Liver (tissue), 9 donors: Measurements from ENCODE around the gene CHL1. TPM values are rescaled to one million over a fixed set of nuclear protein-coding genes. Genes with fewer than 3 reads are reported as not detected.

ENCODE experiments used
- DNase-seq: peaks from one replicate; pipeline ENCODE4 v3.0.0-alpha.2; 2017; ENCODE audit warnings: low spot score
- H3K27ac ChIP-seq, 2 donors: one replicate each; pipeline ENCODE4 v1.7.0; 2013; ENCODE audit warnings: inconsistent platforms in 2 of 2, low read length in 2 of 2, control low read depth in 1 of 2, low read depth in 1 of 2, mild to moderate bottlenecking in 1 of 2
- H3K27me3 ChIP-seq, 4 donors: one replicate each; pipeline versions ENCODE4 v1.6.1 to v1.7.0; 2013; ENCODE audit warnings: low read length in 3 of 4, inconsistent platforms in 1 of 4, mild to moderate bottlenecking in 1 of 4, moderate library complexity in 1 of 4; ENCODE audit not compliant: control insufficient read depth in 4 of 4, insufficient read depth in 4 of 4
- H3K36me3 ChIP-seq, 4 donors: one replicate each; pipeline versions ENCODE4 v1.6.1 to v1.7.0; 2013; ENCODE audit warnings: low read length in 3 of 4, mild to moderate bottlenecking in 3 of 4, low read depth in 1 of 4, moderate library complexity in 1 of 4; ENCODE audit not compliant: control insufficient read depth in 4 of 4, insufficient read depth in 3 of 4
- H3K4me1 ChIP-seq, 4 donors: one replicate each; pipeline versions ENCODE4 v1.6.1 to v1.7.0; 2013; ENCODE audit warnings: low read length in 3 of 4, mild to moderate bottlenecking in 3 of 4, moderate library complexity in 1 of 4; ENCODE audit not compliant: control insufficient read depth in 4 of 4, insufficient read depth in 4 of 4
- H3K4me3 ChIP-seq, 3 donors: one replicate each; pipeline versions ENCODE4 v1.6.1 to v1.7.0; 2013; ENCODE audit warnings: low read length in 3 of 3, control low read depth in 1 of 3, low read depth in 1 of 3, mild to moderate bottlenecking in 1 of 3
- H3K9ac ChIP-seq, 2 donors: one replicate each; pipeline ENCODE4 v1.7.0; 2013; ENCODE audit warnings: low read length in 2 of 2, mild to moderate bottlenecking in 2 of 2, moderate library complexity in 2 of 2, control low read depth in 1 of 2, low read depth in 1 of 2
- H3K9me3 ChIP-seq, 4 donors: one replicate each; pipeline versions ENCODE4 v1.6.1 to v1.7.0; 2013; ENCODE audit warnings: low read length in 3 of 4; ENCODE audit not compliant: control insufficient read depth in 4 of 4
- EGR1 ChIP-seq, 2 donors: IDR thresholded peaks; 2 replicates each; pipeline ENCODE4 v1.6.1; 2016 to 2018; ENCODE audit warnings: antibody characterized with exemption in 2 of 2, low read depth in 2 of 2
- FOXA1 ChIP-seq: IDR thresholded peaks from 2 replicates; pipeline ENCODE4 v1.6.1; 2016; ENCODE audit warnings: antibody characterized with exemption
- GABPA ChIP-seq, 2 donors: IDR thresholded peaks in 1 of 2; conservative IDR thresholded peaks in 1 of 2; 2 replicates each; pipeline ENCODE4 v1.6.1; 2016; ENCODE audit warnings: antibody characterized with exemption in 2 of 2, mild to moderate bottlenecking in 1 of 2, moderate library complexity in 1 of 2
- HNF4A ChIP-seq, 2 donors: conservative IDR thresholded peaks; 2 replicates each; pipeline ENCODE4 v1.6.1; 2016; ENCODE audit warnings: antibody characterized with exemption in 2 of 2, mild to moderate bottlenecking in 2 of 2
- HNF4G ChIP-seq: IDR thresholded peaks from 2 replicates; pipeline ENCODE4 v1.6.1; 2016; ENCODE audit warnings: antibody characterized with exemption
- JUND ChIP-seq, 2 donors: IDR thresholded peaks; 2 replicates each; pipeline ENCODE4 v1.6.1; 2016; ENCODE audit warnings: antibody characterized with exemption in 2 of 2
- RAD21 ChIP-seq, 2 donors: IDR thresholded peaks; 2 replicates each; pipeline ENCODE4 v1.6.1; 2016; ENCODE audit warnings: antibody characterized with exemption in 2 of 2, mild to moderate bottlenecking in 2 of 2
- RXRA ChIP-seq, 2 donors: IDR thresholded peaks; 2 replicates each; pipeline ENCODE4 v1.6.1; 2017 to 2018; ENCODE audit warnings: antibody characterized with exemption in 2 of 2, mild to moderate bottlenecking in 1 of 2
- SP1 ChIP-seq: IDR thresholded peaks from 2 replicates; pipeline ENCODE4 v1.6.1; 2018; ENCODE audit warnings: antibody characterized with exemption, mild to moderate bottlenecking
- YY1 ChIP-seq: IDR thresholded peaks from 2 replicates; pipeline ENCODE4 v1.6.1; 2016; ENCODE audit warnings: antibody characterized with exemption, mild to moderate bottlenecking
- WGBS: extraction: QIAGEN DNeasy Blood & Tissue Kit; methylation state at CpG from one replicate; pipeline ENCODE4 v1.1.7; 2013; 5-methylcytosine and 5-hydroxymethylcytosine counted together
- polyA plus RNA-seq, 2 donors: library from polyadenylated mRNA; stranded (reverse) in 1 of 2; unstranded in 1 of 2; fragments of 200-250 nt in 1 of 2; fragments of >200 nt in 1 of 2; fragmentation: Nextera tagmentation in 1 of 2; extraction: Ambion mirVana in 1 of 2; gene quantifications; one replicate each; pipeline versions ENCODE4 v1.2.1 to v1.2.3, GENCODE V29; 2013 to 2015
- total RNA-seq, 2 donors: library from RNA; depleted of rRNA; stranded (reverse); fragments of >200 nt; gene quantifications; one replicate each; pipeline ENCODE4 v1.2.3, GENCODE V29; 2014
- TF ChIP-seq, protein P1 (sequence below): IDR thresholded peaks from 2 replicates; pipeline ENCODE4 v1.6.1; 2016; ENCODE audit warnings: antibody characterized with exemption, mild to moderate bottlenecking
- TF ChIP-seq, protein P2 (sequence below): IDR thresholded peaks from 2 replicates; pipeline ENCODE4 v1.6.1; 2016; ENCODE audit warnings: antibody characterized with exemption
- TF ChIP-seq, protein P3 (sequence below): IDR thresholded peaks from 2 replicates; pipeline ENCODE4 v1.6.1; 2016; ENCODE audit warnings: antibody characterized with exemption
- TF ChIP-seq, protein P4 (sequence below): IDR thresholded peaks from 2 replicates; pipeline ENCODE4 v1.6.1; 2016; ENCODE audit warnings: antibody characterized with exemption
- donor health status: healthy.
- donor health status: healthy.
- donor health status: healthy.
- donor health status: healthy.
- donor health status: healthy.

CHL1 gene
- total and polyA plus RNA-seq, 4 donors, result 0.03 to 8.1 (median 0.66) TPM

DNA sequence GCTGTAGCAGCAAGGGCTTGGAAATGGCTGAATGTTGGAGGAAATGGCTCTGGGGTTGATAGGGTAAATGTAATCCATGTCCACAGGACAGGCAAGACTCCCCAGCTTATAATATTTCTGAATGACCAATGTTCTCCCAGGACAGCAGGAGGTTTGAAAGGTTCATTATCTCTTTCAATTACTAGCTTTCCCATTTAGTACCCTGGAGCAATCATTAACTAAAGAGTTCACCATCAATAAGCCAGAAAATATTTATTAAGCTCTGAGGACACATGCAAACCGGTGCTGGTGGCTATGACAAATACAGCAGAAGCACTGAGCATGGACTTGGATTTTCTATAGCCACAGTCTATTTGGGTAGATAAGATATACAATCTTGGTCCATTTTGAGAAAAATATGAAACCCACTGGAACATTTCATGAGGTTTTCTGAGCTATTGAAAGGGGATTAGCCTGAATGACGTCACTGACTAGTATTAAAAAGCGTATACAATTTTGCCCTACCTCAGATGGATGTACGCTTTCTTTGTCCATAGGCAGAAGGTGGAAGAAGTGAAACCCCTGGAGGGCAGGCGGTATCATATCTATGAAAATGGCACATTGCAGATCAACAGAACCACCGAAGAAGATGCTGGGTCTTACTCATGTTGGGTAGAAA is 166.2 kb downstream of the CHL1 start:
- Histone ChIP-seq H3K9ac (no peak overlapping the region), H3K4me3 (no peak overlapping the region), H3K36me3 (no peaks in the 10 kb centered on the region), H3K4me1 (no peaks in the 10 kb centered on the region), H3K9me3 (no peaks in the 10 kb centered on the region), H3K27ac (no peak overlapping the region), H3K27me3 (no peaks in the 10 kb centered on the region)
- no peak for DNase-seq
- 79% methylated on average over 6 of the region's 6 CpGs for WGBS
- TF ChIP-seq GABPA (IDR thresholded peaks at IDR 0.05 in 1 of 2, conservative IDR thresholded peaks at IDR 0.05 in 1 of 2) (no peak), HNF4A (conservative IDR thresholded peaks at IDR 0.05) (no peak), HNF4G (no peak), EGR1 (IDR thresholded peaks at IDR 0.05; ENCODE audit: low read depth in 2 of 2) (no peak), YY1 (no peak), RXRA (IDR thresholded peaks at IDR 0.05) (no peak), JUND (IDR thresholded peaks at IDR 0.05) (no peak), FOXA1 (no peak), RAD21 (IDR thresholded peaks at IDR 0.05) (no peak), SP1 (no peak)
- TF ChIP-seq, protein P1, sequence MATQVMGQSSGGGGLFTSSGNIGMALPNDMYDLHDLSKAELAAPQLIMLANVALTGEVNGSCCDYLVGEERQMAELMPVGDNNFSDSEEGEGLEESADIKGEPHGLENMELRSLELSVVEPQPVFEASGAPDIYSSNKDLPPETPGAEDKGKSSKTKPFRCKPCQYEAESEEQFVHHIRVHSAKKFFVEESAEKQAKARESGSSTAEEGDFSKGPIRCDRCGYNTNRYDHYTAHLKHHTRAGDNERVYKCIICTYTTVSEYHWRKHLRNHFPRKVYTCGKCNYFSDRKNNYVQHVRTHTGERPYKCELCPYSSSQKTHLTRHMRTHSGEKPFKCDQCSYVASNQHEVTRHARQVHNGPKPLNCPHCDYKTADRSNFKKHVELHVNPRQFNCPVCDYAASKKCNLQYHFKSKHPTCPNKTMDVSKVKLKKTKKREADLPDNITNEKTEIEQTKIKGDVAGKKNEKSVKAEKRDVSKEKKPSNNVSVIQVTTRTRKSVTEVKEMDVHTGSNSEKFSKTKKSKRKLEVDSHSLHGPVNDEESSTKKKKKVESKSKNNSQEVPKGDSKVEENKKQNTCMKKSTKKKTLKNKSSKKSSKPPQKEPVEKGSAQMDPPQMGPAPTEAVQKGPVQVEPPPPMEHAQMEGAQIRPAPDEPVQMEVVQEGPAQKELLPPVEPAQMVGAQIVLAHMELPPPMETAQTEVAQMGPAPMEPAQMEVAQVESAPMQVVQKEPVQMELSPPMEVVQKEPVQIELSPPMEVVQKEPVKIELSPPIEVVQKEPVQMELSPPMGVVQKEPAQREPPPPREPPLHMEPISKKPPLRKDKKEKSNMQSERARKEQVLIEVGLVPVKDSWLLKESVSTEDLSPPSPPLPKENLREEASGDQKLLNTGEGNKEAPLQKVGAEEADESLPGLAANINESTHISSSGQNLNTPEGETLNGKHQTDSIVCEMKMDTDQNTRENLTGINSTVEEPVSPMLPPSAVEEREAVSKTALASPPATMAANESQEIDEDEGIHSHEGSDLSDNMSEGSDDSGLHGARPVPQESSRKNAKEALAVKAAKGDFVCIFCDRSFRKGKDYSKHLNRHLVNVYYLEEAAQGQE, result no peak
- TF ChIP-seq, protein P2, sequence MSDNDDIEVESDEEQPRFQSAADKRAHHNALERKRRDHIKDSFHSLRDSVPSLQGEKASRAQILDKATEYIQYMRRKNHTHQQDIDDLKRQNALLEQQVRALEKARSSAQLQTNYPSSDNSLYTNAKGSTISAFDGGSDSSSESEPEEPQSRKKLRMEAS, result no peak
- TF ChIP-seq, protein P3, sequence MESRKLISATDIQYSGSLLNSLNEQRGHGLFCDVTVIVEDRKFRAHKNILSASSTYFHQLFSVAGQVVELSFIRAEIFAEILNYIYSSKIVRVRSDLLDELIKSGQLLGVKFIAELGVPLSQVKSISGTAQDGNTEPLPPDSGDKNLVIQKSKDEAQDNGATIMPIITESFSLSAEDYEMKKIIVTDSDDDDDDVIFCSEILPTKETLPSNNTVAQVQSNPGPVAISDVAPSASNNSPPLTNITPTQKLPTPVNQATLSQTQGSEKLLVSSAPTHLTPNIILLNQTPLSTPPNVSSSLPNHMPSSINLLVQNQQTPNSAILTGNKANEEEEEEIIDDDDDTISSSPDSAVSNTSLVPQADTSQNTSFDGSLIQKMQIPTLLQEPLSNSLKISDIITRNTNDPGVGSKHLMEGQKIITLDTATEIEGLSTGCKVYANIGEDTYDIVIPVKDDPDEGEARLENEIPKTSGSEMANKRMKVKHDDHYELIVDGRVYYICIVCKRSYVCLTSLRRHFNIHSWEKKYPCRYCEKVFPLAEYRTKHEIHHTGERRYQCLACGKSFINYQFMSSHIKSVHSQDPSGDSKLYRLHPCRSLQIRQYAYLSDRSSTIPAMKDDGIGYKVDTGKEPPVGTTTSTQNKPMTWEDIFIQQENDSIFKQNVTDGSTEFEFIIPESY, result no peak
- TF ChIP-seq, protein P4, sequence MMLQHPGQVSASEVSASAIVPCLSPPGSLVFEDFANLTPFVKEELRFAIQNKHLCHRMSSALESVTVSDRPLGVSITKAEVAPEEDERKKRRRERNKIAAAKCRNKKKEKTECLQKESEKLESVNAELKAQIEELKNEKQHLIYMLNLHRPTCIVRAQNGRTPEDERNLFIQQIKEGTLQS, result no peak

DNA sequence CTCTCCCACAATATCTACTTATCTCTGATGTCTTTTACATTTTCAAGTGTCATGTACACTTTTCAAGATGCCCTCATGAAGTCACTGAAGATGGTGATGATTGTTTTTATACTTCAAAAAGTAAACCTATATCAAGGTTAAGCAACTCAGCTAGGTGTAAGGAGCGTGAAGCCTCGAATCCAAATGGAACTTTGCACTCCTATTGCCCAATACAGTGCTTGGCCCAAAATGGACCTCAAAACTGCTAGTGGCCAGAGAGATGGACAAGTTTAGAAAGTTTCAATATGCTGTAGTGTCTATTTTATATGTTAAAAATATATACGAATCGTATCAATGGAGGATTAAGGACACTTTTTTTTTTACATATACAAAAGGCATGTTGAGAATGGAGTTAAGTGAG is 167.7 kb downstream of the CHL1 start:
- no peak overlapping the region for H3K27ac ChIP-seq
- no peak overlapping the region for H3K4me3 ChIP-seq
- no peaks in the 10 kb centered on the region for H3K27me3 ChIP-seq
- TF ChIP-seq, protein P3, result no peak
- peak; percentile 34 to 58 for TF ChIP-seq HNF4A (conservative IDR thresholded peaks at IDR 0.05)
- H3K4me1 ChIP-seq, result no peaks in the 10 kb centered on the region
- no peak for DNase-seq
- no peaks in the 10 kb centered on the region for H3K36me3 ChIP-seq
- H3K9me3 ChIP-seq, result peaks cover 0 to 2% (median 0%) of the 10 kb centered on the region in 4 donors
- WGBS, result 53% methylated on average over 4 of the region's 4 CpGs
- H3K9ac ChIP-seq, result no peak overlapping the region
